Embryonic facial prominence (tissue), 1 donor: ENCODE data around the gene SLC39A9.

Source experiments
- DNase-seq: peaks from one replicate; pipeline ENCODE4 v3.0.0-alpha.2; 2016; ENCODE audit errors: extremely low spot score

Gene SLC39A9

GRCh38 chr14:69398053-69398817, at the start of gene SLC39A9, which contains the start of gene ERH:
Gene SLC39A9 (plus strand): TSS chr14:69398692. CDS start chr14:69399370, 678 bp downstream.
Gene ERH (minus strand): TSS chr14:69398299. CDS start chr14:69398233, 66 bp downstream.
- peak; percentile 96 for DNase-seq

GRCh38 chr14:69349091-69349777, 49.3 kb upstream of the SLC39A9 start:
- DNase-seq: no peak

- DNase-seq: no peak
These were observed 47.6 kb upstream of the SLC39A9 start for GRCh38 chr14:69350892-69351291.

GRCh38 chr14:69351385-69351784, 47.1 kb upstream of the SLC39A9 start:
- no peak for DNase-seq

- DNase-seq: no peak
These were observed 46.6 kb upstream of the SLC39A9 start for GRCh38 chr14:69351911-69352310.

GRCh38 chr14:69353168-69353567, 45.3 kb upstream of the SLC39A9 start:
- no peak for DNase-seq

GRCh38 chr14:69354383-69355153, 43.9 kb upstream of the SLC39A9 start:
- DNase-seq: no peak

- DNase-seq: no peak
These were observed 43.3 kb upstream of the SLC39A9 start for GRCh38 chr14:69355154-69355597.

GRCh38 chr14:69355607-69356281, 42.7 kb upstream of the SLC39A9 start:
- no peak for DNase-seq

GRCh38 chr14:69356903-69357543, 41.5 kb upstream of the SLC39A9 start:
- DNase-seq: no peak

- no peak for DNase-seq
These were observed 40.8 kb upstream of the SLC39A9 start for GRCh38 chr14:69357544-69358200.

- DNase-seq: no peak
These were observed 40.1 kb upstream of the SLC39A9 start for GRCh38 chr14:69358233-69358963.

- no peak for DNase-seq
These were observed 39.5 kb upstream of the SLC39A9 start for GRCh38 chr14:69358966-69359365.

- DNase-seq: no peak
These were observed 37.9 kb upstream of the SLC39A9 start for GRCh38 chr14:69360438-69361108.

- DNase-seq: no peak
These were observed 35.4 kb upstream of the SLC39A9 start for GRCh38 chr14:69363055-69363454.

GRCh38 chr14:69363964-69364363, 34.5 kb upstream of the SLC39A9 start:
- no peak for DNase-seq

- DNase-seq: no peak
These were observed 34.1 kb upstream of the SLC39A9 start for GRCh38 chr14:69364378-69364777.

GRCh38 chr14:69366069-69366468, 32.4 kb upstream of the SLC39A9 start:
- DNase-seq: no peak

- no peak for DNase-seq
These were observed 31.7 kb upstream of the SLC39A9 start for GRCh38 chr14:69366761-69367160.
